HG03460 (cell line): ENCODE measurements around the gene ITM2C.

Source experiments
- ATAC-seq: cut with Tn5 transposase; IDR thresholded peaks from one replicate; pipeline ENCODE4 v1.9.1; 2021; ENCODE audit not compliant: unreplicated experiment

Gene ITM2C

DNA sequence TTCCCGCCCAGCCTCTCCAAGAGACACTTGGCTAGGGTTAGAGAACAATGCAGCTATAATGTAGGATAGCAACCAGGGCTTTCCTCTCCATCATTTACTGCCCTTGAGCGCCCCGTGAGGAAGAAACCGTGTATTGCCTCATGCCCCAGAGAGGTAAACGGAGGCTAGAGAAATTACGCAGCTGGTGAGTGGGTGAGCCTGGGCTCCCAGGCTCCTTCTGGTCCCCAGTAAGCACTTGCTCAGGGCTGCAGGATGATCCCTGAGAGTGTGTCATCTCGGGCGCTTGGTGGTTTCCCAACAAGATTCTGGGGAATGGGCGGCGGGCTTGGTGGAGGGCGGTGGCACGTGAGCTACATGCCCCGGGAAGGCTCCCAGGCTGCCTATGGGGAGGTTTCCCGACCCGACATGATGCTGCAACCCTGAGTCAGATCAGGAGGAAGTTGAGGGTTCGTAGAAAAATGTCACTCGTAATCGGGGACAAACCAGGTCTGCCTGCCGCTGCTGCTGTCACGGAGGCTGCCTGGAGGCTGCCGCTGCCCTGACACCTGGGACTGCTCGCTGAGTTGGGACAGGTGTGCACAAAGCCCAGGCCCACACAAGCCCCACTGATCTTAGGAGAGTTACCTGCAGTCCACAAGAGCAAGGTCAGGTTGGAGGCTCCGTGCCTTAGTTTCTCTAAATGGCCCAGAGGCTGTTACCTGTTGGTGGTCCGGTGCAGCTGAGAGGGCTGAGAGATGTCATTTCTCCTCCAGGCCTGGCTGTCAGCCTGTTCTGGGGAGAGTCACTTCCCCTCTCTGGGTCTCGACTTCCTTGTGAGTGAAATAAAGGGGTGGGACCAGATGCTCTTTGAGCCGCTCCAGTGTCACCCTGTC is 60.0 kb downstream of the ITM2C start, which contains the start of gene GPR55:
Gene GPR55 (minus strand): TSS at position 773 of the 872 bp plus-strand sequence. CDS start 14,280 bp downstream, outside the sequence.
- peak; percentile 47 for ATAC-seq

DNA sequence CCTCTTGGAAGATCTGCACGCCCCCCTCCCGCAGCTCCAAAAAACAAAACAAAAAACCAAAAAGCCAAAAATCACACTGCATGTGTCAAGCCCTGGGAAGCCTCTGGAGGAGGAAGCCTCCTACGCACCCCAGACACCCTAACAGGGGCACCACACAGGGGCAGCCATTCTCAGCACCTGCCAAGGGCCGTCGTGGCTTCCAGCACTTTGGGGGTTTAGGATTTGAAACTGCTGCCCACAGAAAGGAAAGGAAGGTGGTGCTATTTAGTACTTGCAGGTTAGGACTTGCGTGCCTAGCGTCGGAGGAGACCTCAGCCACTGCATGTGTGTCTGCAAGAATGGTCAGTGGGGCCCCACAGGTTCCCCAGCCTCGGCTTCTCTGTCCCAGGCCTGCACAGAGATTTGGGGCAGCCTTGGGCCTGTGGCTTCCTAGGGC is 60.7 kb downstream of the ITM2C start:
- ATAC-seq: peak; percentile 13

DNA sequence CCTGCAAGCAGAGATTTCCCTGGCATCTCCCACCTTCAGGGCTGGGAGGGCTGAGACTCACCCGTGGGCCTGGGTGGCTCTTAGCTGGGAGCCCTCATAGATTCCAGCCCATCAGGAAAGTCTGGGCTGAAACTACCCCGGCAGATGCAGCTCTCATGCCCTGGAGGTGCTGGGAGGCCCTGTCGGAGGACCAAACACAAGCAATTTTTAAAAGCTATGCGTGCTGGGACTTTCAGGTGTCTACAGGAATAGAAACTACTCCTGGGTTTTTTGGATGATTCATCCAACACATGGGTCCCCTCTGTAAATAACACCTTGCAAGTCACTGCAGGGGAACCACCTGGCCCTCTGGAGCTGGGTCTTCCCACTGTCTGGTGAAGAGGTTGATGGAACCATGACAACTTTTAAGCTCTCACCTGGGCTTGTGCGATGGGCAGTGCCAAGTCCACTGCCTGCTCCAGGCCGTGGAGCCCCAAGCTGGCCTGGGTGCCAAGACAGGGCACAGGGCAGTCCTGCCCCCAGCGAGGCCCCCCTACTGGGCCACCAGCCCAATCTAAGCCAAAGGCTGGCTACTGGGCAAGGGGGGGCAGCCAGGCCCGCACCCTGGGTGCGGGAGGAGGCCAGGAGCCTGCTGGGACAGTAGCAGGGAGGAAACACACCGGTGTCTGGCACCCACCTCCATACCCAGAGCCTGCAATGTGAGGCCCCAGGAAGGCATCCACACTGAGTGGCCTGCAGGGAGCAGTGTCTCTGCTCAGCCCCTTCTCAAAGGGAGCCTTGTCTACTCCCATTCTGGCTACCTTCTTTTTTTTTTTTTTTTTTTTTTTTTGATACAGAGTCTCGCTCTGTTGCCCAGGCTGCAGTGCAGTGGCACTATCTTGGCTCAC is 61.4 kb downstream of the ITM2C start:
- peak; percentile 37 for ATAC-seq

DNA sequence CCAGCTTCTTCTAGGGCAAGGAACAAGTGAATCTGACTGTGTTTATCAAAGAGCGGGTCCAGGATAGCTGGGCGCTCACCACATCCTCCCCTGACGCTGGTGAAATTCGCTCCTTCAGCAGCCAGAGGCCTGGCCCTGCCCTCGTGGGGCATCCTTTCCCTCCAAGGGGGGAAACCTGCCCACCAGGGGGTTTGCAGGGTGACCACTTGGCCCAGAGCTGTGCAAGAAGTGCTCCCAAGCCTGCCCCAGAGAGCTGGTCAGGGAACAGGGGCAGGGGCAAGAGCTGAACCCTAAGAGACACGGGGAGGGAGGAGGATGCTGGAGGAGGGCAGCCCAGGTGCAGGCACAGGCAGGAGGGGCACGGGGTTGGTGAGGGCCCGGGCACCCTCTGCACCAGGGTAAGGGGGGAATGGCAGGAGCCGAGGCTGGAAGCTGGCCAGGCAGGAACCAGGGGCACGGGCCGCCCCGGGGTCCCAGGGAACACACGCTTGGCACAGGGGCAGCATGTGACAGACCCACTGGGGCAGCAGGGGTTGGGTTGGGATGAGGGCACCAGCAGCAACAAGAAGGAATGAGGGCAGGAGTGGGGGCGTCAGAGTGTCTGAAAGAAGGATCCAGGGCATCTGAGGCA is 63.1 kb downstream of the ITM2C start:
- ATAC-seq: no peak
